HEK293 (cell line): Measurements from ENCODE around the gene ARHGEF39.

Experiments used
- CTCF ChIA-PET: fragments of 350-600 bp; formaldehyde crosslinking; extraction: SDS; loops from one replicate; lab custom pipeline; 2021; ENCODE audit warnings: antibody characterized with exemption; lab: Yijun Ruan, JAX
- POLR2A ChIA-PET: fragments of 300-600 bp; formaldehyde crosslinking; extraction: SDS; loops from one replicate; lab custom pipeline; 2020; ENCODE audit warnings: antibody characterized with exemption, inconsistent platforms; lab: Yijun Ruan, JAX
- H3K27ac ChIP-seq: fragments of 200-500 bp; sonication (Bioruptor generic); 2 replicates; pipeline ENCODE4 v1.5.1; 2014; ENCODE audit warnings: low read depth, low read length, control low read depth, inconsistent platforms; ENCODE audit errors: extremely low read depth
- H3K36me3 ChIP-seq, 2 experiments: fragments of 200-500 bp in 1 of 2; sonication (Bioruptor generic) in 1 of 2; 1 replicate in 1 of 2; 2 replicates in 1 of 2; pipeline ENCODE4 v1.5.1; 2014 to 2017; ENCODE audit warnings: inconsistent platforms in 2 of 2, low read length in 2 of 2; ENCODE audit not compliant: control insufficient read depth in 2 of 2, insufficient read depth in 1 of 2
- H3K4me1 ChIP-seq: fragments of 200-500 bp; sonication (Bioruptor generic); 2 replicates; pipeline ENCODE4 v1.5.1; 2014; ENCODE audit warnings: mild to moderate bottlenecking, low read length, inconsistent platforms; ENCODE audit not compliant: control insufficient read depth, insufficient read depth
- H3K4me3 ChIP-seq: 2 replicates; pipeline ENCODE4 v1.5.1; 2011; ENCODE audit warnings: low read depth, mild to moderate bottlenecking, control low read depth, low read length, moderate library complexity
- H3K9me3 ChIP-seq: fragments of 200-500 bp; sonication (Bioruptor generic); 2 replicates; pipeline ENCODE4 v1.5.1; 2014; ENCODE audit warnings: low read depth, low read length, inconsistent platforms; ENCODE audit not compliant: control insufficient read depth, insufficient read depth
- OVOL3 ChIP-seq: fragments of 450-650 bp; formaldehyde crosslinking; IDR thresholded peaks from 2 replicates; pipeline ENCODE4 v1.5.1; 2016; ENCODE audit warnings: missing biosample characterization, missing genetic modification characterization
- ZNF169 ChIP-seq: fragments of 450-650 bp; formaldehyde crosslinking; IDR thresholded peaks from 2 replicates; pipeline ENCODE4 v1.5.1; 2016; ENCODE audit warnings: missing biosample characterization, missing genetic modification characterization
- ZNF23 ChIP-seq: fragments of 450-650 bp; formaldehyde crosslinking; IDR thresholded peaks from 2 replicates; pipeline ENCODE4 v1.5.1; 2016; ENCODE audit warnings: missing biosample characterization, missing genetic modification characterization, borderline replicate concordance
- ZNF24 ChIP-seq: fragments of 450-650 bp; formaldehyde crosslinking; IDR thresholded peaks from 2 replicates; pipeline ENCODE4 v1.5.1; 2016; ENCODE audit warnings: missing biosample characterization, missing genetic modification characterization
- ZNF37A ChIP-seq: fragments of 450-650 bp; IDR thresholded peaks from 2 replicates; pipeline ENCODE4 v1.5.1; 2018; ENCODE audit warnings: missing biosample characterization, missing genetic modification characterization
- ZNF394 ChIP-seq: fragments of 450-650 bp; formaldehyde crosslinking; IDR thresholded peaks from 2 replicates; pipeline ENCODE4 v1.5.1; 2016; ENCODE audit warnings: missing biosample characterization, missing genetic modification characterization, mild to moderate bottlenecking, moderate library complexity, borderline replicate concordance
- ZNF449 ChIP-seq: fragments of 450-650 bp; formaldehyde crosslinking; IDR thresholded peaks from 2 replicates; pipeline ENCODE4 v1.5.1; 2017; ENCODE audit warnings: missing biosample characterization, mild to moderate bottlenecking, missing genetic modification characterization, moderate library complexity
- ZNF514 ChIP-seq: fragments of 450-650 bp; formaldehyde crosslinking; IDR thresholded peaks from 2 replicates; pipeline ENCODE4 v1.5.1; 2016; ENCODE audit warnings: missing biosample characterization, missing genetic modification characterization
- ZNF544 ChIP-seq: fragments of 450-650 bp; formaldehyde crosslinking; IDR thresholded peaks from 2 replicates; pipeline ENCODE4 v1.5.0; 2017; ENCODE audit warnings: missing biosample characterization, missing genetic modification characterization
- ZNF585B ChIP-seq: fragments of 450-650 bp; formaldehyde crosslinking; IDR thresholded peaks from 2 replicates; pipeline ENCODE4 v1.5.1; 2016; ENCODE audit warnings: missing biosample characterization, missing genetic modification characterization
- ZNF600 ChIP-seq: fragments of 450-650 bp; formaldehyde crosslinking; IDR thresholded peaks from 2 replicates; pipeline ENCODE4 v1.5.1; 2016; ENCODE audit warnings: missing biosample characterization, missing genetic modification characterization
- ZNF623 ChIP-seq: fragments of 450-650 bp; formaldehyde crosslinking; IDR thresholded peaks from 2 replicates; pipeline ENCODE4 v1.5.1; 2016; ENCODE audit warnings: missing biosample characterization, missing genetic modification characterization
- ZNF658 ChIP-seq: fragments of 450-650 bp; formaldehyde crosslinking; IDR thresholded peaks from 2 replicates; pipeline ENCODE4; 2016; ENCODE audit warnings: missing biosample characterization, missing genetic modification characterization
- ZNF777 ChIP-seq: fragments of 450-650 bp; formaldehyde crosslinking; IDR thresholded peaks from 2 replicates; pipeline ENCODE4 v1.5.1; 2017; ENCODE audit warnings: missing biosample characterization, missing genetic modification characterization, borderline replicate concordance
- ZSCAN16 ChIP-seq: fragments of 450-650 bp; formaldehyde crosslinking; IDR thresholded peaks from 2 replicates; pipeline ENCODE4 v1.5.1; 2016; ENCODE audit warnings: missing biosample characterization, missing genetic modification characterization
- TF ChIP-seq, protein P1 (sequence below): fragments of 450-650 bp; formaldehyde crosslinking; IDR thresholded peaks from 2 replicates; pipeline ENCODE4 v1.5.1; 2016; ENCODE audit warnings: missing biosample characterization, missing genetic modification characterization
- TF ChIP-seq, protein P2 (sequence below): fragments of 450-650 bp; formaldehyde crosslinking; IDR thresholded peaks from 2 replicates; pipeline ENCODE4 v1.5.1; 2016; ENCODE audit warnings: missing biosample characterization, missing genetic modification characterization
- TF ChIP-seq, protein P3 (sequence below): sonication (generic); formaldehyde crosslinking; IDR thresholded peaks from 2 replicates; pipeline ENCODE4 v1.8.1; 2022; ENCODE audit warnings: mild to moderate bottlenecking, moderate library complexity, missing genetic modification reagents
- TF ChIP-seq, protein P4 (sequence below): fragments of 450-650 bp; formaldehyde crosslinking; IDR thresholded peaks from 2 replicates; pipeline ENCODE4; 2016; ENCODE audit warnings: missing biosample characterization, missing genetic modification characterization

ARHGEF39 gene

DNA sequence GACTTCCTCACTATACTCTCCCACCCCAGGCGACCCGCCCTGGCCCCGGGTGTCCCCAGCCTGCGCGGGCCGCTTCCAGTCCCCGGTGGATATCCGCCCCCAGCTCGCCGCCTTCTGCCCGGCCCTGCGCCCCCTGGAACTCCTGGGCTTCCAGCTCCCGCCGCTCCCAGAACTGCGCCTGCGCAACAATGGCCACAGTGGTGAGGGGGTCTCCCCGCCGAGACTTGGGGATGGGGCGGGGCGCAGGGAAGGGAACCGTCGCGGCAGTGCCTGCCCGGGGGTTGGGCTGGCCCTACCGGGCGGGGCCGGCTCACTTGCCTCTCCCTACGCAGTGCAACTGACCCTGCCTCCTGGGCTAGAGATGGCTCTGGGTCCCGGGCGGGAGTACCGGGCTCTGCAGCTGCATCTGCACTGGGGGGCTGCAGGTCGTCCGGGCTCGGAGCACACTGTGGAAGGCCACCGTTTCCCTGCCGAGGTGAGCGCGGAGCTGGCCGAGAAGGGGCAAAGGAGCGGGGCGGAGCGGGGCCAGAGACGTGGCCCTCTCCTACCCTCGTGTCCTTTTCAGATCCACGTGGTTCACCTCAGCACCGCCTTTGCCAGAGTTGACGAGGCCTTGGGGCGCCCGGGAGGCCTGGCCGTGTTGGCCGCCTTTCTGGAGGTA is 10.9 kb upstream of the ARHGEF39 start (continued):
- TF ChIP-seq, protein P1, sequence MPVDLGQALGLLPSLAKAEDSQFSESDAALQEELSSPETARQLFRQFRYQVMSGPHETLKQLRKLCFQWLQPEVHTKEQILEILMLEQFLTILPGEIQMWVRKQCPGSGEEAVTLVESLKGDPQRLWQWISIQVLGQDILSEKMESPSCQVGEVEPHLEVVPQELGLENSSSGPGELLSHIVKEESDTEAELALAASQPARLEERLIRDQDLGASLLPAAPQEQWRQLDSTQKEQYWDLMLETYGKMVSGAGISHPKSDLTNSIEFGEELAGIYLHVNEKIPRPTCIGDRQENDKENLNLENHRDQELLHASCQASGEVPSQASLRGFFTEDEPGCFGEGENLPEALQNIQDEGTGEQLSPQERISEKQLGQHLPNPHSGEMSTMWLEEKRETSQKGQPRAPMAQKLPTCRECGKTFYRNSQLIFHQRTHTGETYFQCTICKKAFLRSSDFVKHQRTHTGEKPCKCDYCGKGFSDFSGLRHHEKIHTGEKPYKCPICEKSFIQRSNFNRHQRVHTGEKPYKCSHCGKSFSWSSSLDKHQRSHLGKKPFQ (tag by site-specific recombination), result no peak

GRCh38 chr9:35675204-35675603 is 10.2 kb upstream of the ARHGEF39 start:
- no peaks in the 10 kb centered on the region for H3K36me3 ChIP-seq
- H3K4me1 ChIP-seq, result no peaks in the 10 kb centered on the region
- TF ChIP-seq ZNF23 (tag by site-specific recombination), result no peak
- no peak for TF ChIP-seq ZNF600
- no peak for TF ChIP-seq ZNF514 (tag by site-specific recombination)
- no peak for TF ChIP-seq ZNF169 (tag by site-specific recombination)
- TF ChIP-seq ZNF658 (tag by site-specific recombination), result no peak
- no peak for TF ChIP-seq ZNF24 (tag by site-specific recombination)
- TF ChIP-seq, protein P2, sequence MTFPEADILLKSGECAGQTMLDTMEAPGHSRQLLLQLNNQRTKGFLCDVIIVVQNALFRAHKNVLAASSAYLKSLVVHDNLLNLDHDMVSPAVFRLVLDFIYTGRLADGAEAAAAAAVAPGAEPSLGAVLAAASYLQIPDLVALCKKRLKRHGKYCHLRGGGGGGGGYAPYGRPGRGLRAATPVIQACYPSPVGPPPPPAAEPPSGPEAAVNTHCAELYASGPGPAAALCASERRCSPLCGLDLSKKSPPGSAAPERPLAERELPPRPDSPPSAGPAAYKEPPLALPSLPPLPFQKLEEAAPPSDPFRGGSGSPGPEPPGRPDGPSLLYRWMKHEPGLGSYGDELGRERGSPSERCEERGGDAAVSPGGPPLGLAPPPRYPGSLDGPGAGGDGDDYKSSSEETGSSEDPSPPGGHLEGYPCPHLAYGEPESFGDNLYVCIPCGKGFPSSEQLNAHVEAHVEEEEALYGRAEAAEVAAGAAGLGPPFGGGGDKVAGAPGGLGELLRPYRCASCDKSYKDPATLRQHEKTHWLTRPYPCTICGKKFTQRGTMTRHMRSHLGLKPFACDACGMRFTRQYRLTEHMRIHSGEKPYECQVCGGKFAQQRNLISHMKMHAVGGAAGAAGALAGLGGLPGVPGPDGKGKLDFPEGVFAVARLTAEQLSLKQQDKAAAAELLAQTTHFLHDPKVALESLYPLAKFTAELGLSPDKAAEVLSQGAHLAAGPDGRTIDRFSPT (tag by site-specific recombination), result no peak
- no peak for TF ChIP-seq ZNF544 (tag by site-specific recombination)
- TF ChIP-seq ZNF777 (tag by site-specific recombination), result no peak
- no peak for TF ChIP-seq ZNF37A
- TF ChIP-seq ZNF394 (tag by site-specific recombination), result no peak
- no peak for TF ChIP-seq ZSCAN16 (tag by site-specific recombination)
- no peak for TF ChIP-seq OVOL3 (tag by site-specific recombination)
- TF ChIP-seq ZNF623, result no peak
- TF ChIP-seq, protein P3, sequence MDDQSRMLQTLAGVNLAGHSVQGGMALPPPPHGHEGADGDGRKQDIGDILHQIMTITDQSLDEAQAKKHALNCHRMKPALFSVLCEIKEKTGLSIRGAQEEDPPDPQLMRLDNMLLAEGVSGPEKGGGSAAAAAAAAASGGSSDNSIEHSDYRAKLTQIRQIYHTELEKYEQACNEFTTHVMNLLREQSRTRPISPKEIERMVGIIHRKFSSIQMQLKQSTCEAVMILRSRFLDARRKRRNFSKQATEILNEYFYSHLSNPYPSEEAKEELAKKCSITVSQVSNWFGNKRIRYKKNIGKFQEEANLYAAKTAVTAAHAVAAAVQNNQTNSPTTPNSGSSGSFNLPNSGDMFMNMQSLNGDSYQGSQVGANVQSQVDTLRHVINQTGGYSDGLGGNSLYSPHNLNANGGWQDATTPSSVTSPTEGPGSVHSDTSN, result no peak
- TF ChIP-seq, protein P4, sequence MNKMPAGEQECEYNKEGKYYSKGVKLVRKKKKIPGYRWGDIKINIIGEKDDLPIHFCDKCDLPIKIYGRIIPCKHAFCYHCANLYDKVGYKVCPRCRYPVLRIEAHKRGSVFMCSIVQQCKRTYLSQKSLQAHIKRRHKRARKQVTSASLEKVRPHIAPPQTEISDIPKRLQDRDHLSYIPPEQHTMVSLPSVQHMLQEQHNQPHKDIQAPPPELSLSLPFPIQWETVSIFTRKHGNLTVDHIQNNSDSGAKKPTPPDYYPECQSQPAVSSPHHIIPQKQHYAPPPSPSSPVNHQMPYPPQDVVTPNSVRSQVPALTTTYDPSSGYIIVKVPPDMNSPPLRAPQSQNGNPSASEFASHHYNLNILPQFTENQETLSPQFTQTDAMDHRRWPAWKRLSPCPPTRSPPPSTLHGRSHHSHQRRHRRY (tag by site-specific recombination), result no peak
- TF ChIP-seq ZNF585B (tag by site-specific recombination), result no peak
- CTCF ChIA-PET, result no interaction called here
- POLR2A ChIA-PET, result interaction anchor here (0.7 to 0.8 kb wide), 2 partner anchors 12 to 14 kb away, joined by 3 read pairs; no protein-coding TSS in a partner anchor
- no peaks in the 10 kb centered on the region for H3K9me3 ChIP-seq
- H3K4me3 ChIP-seq, result no peak overlapping the region
- no peak overlapping the region for H3K27ac ChIP-seq

- ChIA-PET POLR2A (no interaction called here), CTCF (interaction anchor here (0.6 to 1.1 kb wide), 3 partner anchors 22 to 557 kb away, joined by 3 to 4 read pairs (median 3); partner anchors contain the start of gene HINT2)
- TF ChIP-seq ZNF449 (tag by site-specific recombination), result no peak
- Histone ChIP-seq H3K4me1 (no peaks in the 10 kb centered on the region), H3K36me3 (no peaks in the 10 kb centered on the region), H3K9me3 (no peaks in the 10 kb centered on the region), H3K4me3 (no peak overlapping the region), H3K27ac (no peak overlapping the region)
These were observed 9.0 kb upstream of the ARHGEF39 start for GRCh38 chr9:35674025-35674361.
